LNCAP (cell line): ENCODE results near the gene ATF3.

ENCODE experiments used
- CTCF ChIP-seq: fragments of 450-650 bp; IDR thresholded peaks from 2 replicates; pipeline ENCODE4 v1.5.1; 2017; ENCODE audit warnings: mild to moderate bottlenecking

Gene ATF3

GRCh38 chr1:212587888-212588510 is 20.6 kb upstream of the ATF3 start:
- TF ChIP-seq CTCF = no peak

- TF ChIP-seq CTCF = no peak
These were observed 19.1 kb upstream of the ATF3 start for GRCh38 chr1:212589446-212589845.

- TF ChIP-seq CTCF = no peak
These were observed 16.6 kb upstream of the ATF3 start for GRCh38 chr1:212591922-212592321.

- TF ChIP-seq CTCF = no peak
These were observed 14.7 kb upstream of the ATF3 start for GRCh38 chr1:212593821-212594251.

- no peak for TF ChIP-seq CTCF
These were observed 13.9 kb upstream of the ATF3 start for GRCh38 chr1:212594640-212595039.

GRCh38 chr1:212595229-212595628 is 13.3 kb upstream of the ATF3 start:
- no peak for TF ChIP-seq CTCF

GRCh38 chr1:212595787-212596714 is 12.5 kb upstream of the ATF3 start:
- TF ChIP-seq CTCF = peak; percentile 72
